OCI-LY1 (cell line): ENCODE results near the gene KLF7.

Source experiments
- H2AFZ ChIP-seq: fragments of 200-600 bp; sonication (generic), shearing (Covaris generic); 2 replicates; pipeline ENCODE4 v1.6.0; 2014; ENCODE audit warnings: antibody characterized with exemption, mild to moderate bottlenecking, low read length
- H3F3A ChIP-seq: fragments of 200-600 bp; sonication (generic), shearing (Covaris generic); 2 replicates; pipeline ENCODE4 v1.6.0; 2014; ENCODE audit warnings: mild to moderate bottlenecking, antibody characterized with exemption, low read length, moderate library complexity; ENCODE audit not compliant: insufficient read depth
- H3K27ac ChIP-seq: fragments of 200-600 bp; sonication (generic); 2 replicates; pipeline ENCODE4 v1.5.1; 2014; ENCODE audit warnings: low read length, mixed run types, mild to moderate bottlenecking, low read depth; ENCODE audit not compliant: poor library complexity, severe bottlenecking
- H3K27me3 ChIP-seq: fragments of 200-600 bp; sonication (generic); 2 replicates; pipeline ENCODE4 v1.6.0; 2014; ENCODE audit warnings: antibody characterized with exemption, mild to moderate bottlenecking, low read length, moderate library complexity; ENCODE audit not compliant: insufficient read depth
- H3K36me3 ChIP-seq: fragments of 200-600 bp; sonication (generic); 2 replicates; pipeline ENCODE4 v1.6.1; 2014; ENCODE audit warnings: mild to moderate bottlenecking, antibody characterized with exemption, low read length, moderate library complexity, mixed read lengths; ENCODE audit not compliant: insufficient read depth
- H3K4me1 ChIP-seq: fragments of 200-600 bp; sonication (generic); 2 replicates; pipeline ENCODE4 v1.5.1; 2014; ENCODE audit warnings: mild to moderate bottlenecking, low read length, moderate library complexity; ENCODE audit not compliant: insufficient read depth, severe bottlenecking
- H3K4me2 ChIP-seq: fragments of 200-600 bp; sonication (generic), shearing (Covaris generic); 2 replicates; pipeline ENCODE4 v1.6.1; 2014; ENCODE audit warnings: low read length
- H3K4me3 ChIP-seq: fragments of 200-600 bp; sonication (generic); 2 replicates; pipeline ENCODE4 v1.5.1; 2014; ENCODE audit warnings: low read length, low read depth, mild to moderate bottlenecking, mixed read lengths; ENCODE audit not compliant: poor library complexity, severe bottlenecking
- H3K79me2 ChIP-seq: fragments of 200-600 bp; shearing (Covaris generic); 2 replicates; pipeline ENCODE4 v1.6.1; 2016; ENCODE audit warnings: mixed run types, low read length, mixed read lengths; ENCODE audit not compliant: insufficient read depth
- H3K9ac ChIP-seq: fragments of 200-600 bp; sonication (generic), shearing (Covaris generic); 2 replicates; pipeline ENCODE4 v1.6.1; 2014; ENCODE audit warnings: mild to moderate bottlenecking, low read length, mixed read lengths
- H3K9me2 ChIP-seq: fragments of 200-600 bp; sonication (generic), shearing (Covaris generic); 2 replicates; pipeline ENCODE4 v1.6.1; 2014; ENCODE audit warnings: low read depth, mild to moderate bottlenecking, low read length, mixed read lengths
- H3K9me3 ChIP-seq: fragments of 200-600 bp; shearing (Covaris generic); 2 replicates; pipeline ENCODE4 v1.6.1; 2014; ENCODE audit warnings: low read length, mixed read lengths
- H4K20me1 ChIP-seq: fragments of 200-600 bp; sonication (generic), shearing (Covaris generic); 2 replicates; pipeline ENCODE4 v1.6.0; 2016; ENCODE audit warnings: mild to moderate bottlenecking, low read length; ENCODE audit not compliant: insufficient read depth
- CTCF ChIP-seq: fragments of 200-600 bp; sonication (generic), shearing (Covaris generic); IDR thresholded peaks from 2 replicates; pipeline ENCODE4 v1.5.1; 2017; ENCODE audit warnings: mild to moderate bottlenecking, antibody characterized with exemption, low read length, moderate library complexity, mixed read lengths
- EZH2 ChIP-seq: fragments of 200-600 bp; sonication (generic), shearing (Covaris generic); IDR thresholded peaks from 2 replicates; pipeline ENCODE4 v1.8.0; 2017; ENCODE audit warnings: borderline replicate concordance, mixed run types, mild to moderate bottlenecking, antibody characterized with exemption, low read length, moderate library complexity, mixed read lengths

The KLF7 gene

DNA sequence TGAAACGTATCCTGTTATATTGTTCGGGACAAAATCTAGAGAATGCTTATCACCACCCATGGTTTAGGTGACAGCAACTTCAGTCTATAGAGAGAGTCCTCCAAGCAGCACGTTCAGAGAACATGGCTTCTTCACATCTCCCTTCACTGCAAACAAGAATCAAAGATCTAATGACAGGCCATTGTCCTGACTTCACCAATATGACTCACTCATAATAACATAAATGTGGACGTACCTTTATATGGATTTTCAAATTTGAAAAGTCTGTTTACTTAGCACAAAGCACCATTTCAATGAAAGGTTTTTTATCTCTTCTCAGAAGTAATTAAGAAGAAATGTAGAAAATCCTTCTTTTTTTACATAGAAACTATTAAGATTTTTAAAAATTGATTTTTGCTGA, 46.7 kb downstream of the KLF7 start:
- Histone ChIP-seq H3K9me3 (no peaks in the 10 kb centered on the region), H4K20me1 (no peaks in the 10 kb centered on the region), H3F3A (no peaks in the 10 kb centered on the region), H3K4me1 (no peaks in the 10 kb centered on the region), H3K27ac (no peak overlapping the region), H3K4me3 (no peak overlapping the region), H3K79me2 (no peaks in the 10 kb centered on the region), H3K9ac (no peak overlapping the region), H2AFZ (no peak overlapping the region), H3K9me2 (no peaks in the 10 kb centered on the region), H3K4me2 (no peak overlapping the region), H3K27me3 (no peaks in the 10 kb centered on the region), H3K36me3 (no peaks in the 10 kb centered on the region)
- TF ChIP-seq EZH2: no peak
- no peak for TF ChIP-seq CTCF

GRCh38 chr2:207117668-207118067, 48.1 kb downstream of the KLF7 start:
- Histone ChIP-seq H4K20me1 (no peaks in the 10 kb centered on the region), H3K9ac (no peak overlapping the region), H3K36me3 (no peaks in the 10 kb centered on the region), H3K27me3 (no peaks in the 10 kb centered on the region), H3K27ac (no peak overlapping the region), H2AFZ (no peak overlapping the region), H3K9me3 (no peaks in the 10 kb centered on the region), H3K4me3 (no peak overlapping the region), H3K9me2 (no peaks in the 10 kb centered on the region), H3K79me2 (no peaks in the 10 kb centered on the region), H3K4me2 (no peak overlapping the region), H3F3A (no peaks in the 10 kb centered on the region), H3K4me1 (no peaks in the 10 kb centered on the region)
- TF ChIP-seq EZH2 (no peak), CTCF (no peak)

GRCh38 chr2:207115715-207116364, 49.9 kb downstream of the KLF7 start:
- Histone ChIP-seq H3K9ac (no peak overlapping the region), H3K79me2 (no peaks in the 10 kb centered on the region), H3K9me2 (no peaks in the 10 kb centered on the region), H3K4me3 (no peak overlapping the region), H3F3A (no peaks in the 10 kb centered on the region), H3K4me2 (no peak overlapping the region), H3K27ac (no peak overlapping the region), H3K4me1 (no peaks in the 10 kb centered on the region), H3K9me3 (no peaks in the 10 kb centered on the region), H2AFZ (no peak overlapping the region), H4K20me1 (no peaks in the 10 kb centered on the region), H3K36me3 (no peaks in the 10 kb centered on the region), H3K27me3 (no peaks in the 10 kb centered on the region)
- no peak for TF ChIP-seq EZH2
- TF ChIP-seq CTCF: no peak
